Lower leg skin (tissue), 3 donors: ENCODE results near the gene UGT3A2.

Experiments
- POLR2A ChIP-seq, 2 donors: fragments of 450-650 bp; IDR thresholded peaks; one replicate each; pipeline ENCODE4 v1.6.1; 2016 to 2017; ENCODE audit warnings: antibody characterized with exemption in 2 of 2, mild to moderate bottlenecking in 1 of 2, moderate library complexity in 1 of 2
- TF ChIP-seq, protein P1 (sequence below), 3 donors: fragments of 450-650 bp; IDR thresholded peaks; one replicate each; pipeline ENCODE4 v1.5.1; 2016; ENCODE audit warnings: antibody characterized with exemption in 3 of 3, mild to moderate bottlenecking in 3 of 3, moderate library complexity in 2 of 3

DNA sequence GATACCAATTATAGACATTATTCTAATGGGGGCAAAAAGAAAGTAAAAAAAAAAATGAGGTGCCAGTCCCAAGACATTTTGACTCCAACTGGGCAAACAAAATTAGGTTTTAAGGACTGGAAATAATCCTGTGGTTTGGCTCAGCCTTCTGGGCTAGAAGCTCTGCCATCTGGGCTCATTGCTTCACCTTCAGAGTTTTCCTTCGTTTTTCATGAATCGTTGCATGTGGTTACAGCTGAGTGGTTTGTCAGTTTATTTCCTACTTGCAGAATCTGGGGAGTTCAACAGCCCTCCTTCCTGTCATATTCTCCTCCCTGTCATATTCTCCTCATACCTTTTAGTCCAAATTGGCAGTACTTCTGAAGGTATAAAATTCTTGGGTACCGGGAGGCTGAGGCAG lies 12.0 kb downstream of the UGT3A2 start:
- TF ChIP-seq, protein P1, sequence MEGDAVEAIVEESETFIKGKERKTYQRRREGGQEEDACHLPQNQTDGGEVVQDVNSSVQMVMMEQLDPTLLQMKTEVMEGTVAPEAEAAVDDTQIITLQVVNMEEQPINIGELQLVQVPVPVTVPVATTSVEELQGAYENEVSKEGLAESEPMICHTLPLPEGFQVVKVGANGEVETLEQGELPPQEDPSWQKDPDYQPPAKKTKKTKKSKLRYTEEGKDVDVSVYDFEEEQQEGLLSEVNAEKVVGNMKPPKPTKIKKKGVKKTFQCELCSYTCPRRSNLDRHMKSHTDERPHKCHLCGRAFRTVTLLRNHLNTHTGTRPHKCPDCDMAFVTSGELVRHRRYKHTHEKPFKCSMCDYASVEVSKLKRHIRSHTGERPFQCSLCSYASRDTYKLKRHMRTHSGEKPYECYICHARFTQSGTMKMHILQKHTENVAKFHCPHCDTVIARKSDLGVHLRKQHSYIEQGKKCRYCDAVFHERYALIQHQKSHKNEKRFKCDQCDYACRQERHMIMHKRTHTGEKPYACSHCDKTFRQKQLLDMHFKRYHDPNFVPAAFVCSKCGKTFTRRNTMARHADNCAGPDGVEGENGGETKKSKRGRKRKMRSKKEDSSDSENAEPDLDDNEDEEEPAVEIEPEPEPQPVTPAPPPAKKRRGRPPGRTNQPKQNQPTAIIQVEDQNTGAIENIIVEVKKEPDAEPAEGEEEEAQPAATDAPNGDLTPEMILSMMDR (IDR thresholded peaks at IDR 0.05): no peak
- TF ChIP-seq POLR2A (IDR thresholded peaks at IDR 0.05): no peak
